NCI-H226 (cell line): ENCODE results near the gene ZMIZ1.

Experiments
- DNase-seq: peaks from one replicate; pipeline ENCODE4 v3.0.0-alpha.2; 2015

The ZMIZ1 gene

DNA sequence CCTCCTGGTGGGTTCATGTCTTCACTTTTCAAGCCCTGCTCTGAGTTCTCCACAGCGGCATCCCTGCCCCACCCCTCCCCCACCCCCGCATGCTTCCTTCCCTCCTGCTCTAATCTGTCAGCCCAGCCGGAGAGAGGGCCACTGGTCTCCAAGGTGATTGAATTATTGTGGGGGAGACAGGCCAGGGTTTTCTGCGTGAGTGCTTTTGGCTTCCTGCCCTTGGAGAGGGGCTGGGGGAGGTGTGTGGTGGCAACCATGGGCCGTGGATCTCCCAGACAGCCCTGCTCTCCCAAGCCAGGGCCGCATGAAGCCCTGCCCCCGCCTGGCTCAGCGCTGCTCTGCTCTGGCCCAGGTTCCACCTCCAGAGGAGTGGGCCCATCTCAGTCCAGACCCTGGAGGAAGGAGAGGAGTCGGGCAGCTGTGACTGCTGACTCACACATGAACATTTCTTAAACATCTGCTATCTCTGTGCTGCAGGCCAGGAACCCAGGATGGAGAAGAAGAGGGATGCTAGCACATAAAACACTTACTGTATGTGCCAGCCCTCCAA is 109.9 kb downstream of the ZMIZ1 start:
- peak; percentile 90 for DNase-seq

DNA sequence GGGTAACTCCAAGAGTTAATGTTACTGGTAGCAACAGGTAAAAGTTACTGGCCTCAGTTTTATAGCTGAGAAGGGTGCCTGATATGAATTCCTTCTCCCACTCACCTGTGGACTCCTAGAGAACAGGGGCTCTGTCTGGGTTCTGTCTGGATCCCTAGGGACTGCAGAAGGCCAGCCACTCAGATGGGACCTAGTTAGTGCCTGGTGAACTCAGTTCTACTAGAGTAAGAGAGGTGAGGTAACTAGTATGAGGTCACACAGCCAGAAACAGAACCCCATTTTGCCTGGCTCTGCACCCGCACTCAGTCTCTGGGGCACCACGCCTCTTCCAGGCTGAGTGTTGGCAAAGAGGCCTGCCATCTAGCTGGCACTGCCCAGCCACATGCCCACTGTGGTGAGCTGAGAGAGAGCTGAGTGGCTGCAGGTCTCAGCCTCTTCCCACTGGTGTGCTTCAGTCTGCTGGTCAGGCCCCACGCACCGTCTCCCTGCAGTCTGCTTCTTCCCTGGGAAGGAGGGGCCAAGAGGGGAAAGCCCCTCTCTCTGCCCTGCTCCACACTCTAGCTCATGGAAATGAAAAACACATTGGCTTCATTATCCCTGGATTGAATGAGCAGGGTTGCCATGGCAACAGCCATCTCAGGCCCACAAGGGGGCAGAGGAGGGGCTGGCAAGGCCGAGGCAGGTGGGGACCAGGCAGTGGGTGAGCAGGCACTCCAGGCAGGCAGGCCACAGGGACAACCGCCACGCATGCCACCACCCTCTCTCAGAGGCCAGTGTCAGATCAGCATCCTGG is 110.6 kb downstream of the ZMIZ1 start:
- no peak for DNase-seq

DNA sequence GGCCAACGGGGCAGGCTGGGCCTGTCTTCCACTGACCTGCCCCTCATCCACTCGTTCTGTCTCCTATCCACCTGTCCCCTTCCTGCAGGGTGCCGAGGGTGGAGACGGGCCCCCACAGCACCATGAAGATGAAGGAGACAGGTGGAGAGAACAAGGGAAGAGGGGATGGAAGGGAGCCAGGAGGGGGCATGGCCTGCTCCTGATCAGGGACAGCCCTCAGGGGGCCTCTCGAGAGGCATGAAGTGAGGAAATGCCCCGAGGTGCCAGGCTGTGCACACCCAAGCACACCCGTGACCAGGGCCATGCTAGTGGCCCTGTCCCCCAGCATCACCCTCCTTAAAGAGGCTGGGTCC is 111.2 kb downstream of the ZMIZ1 start:
- DNase-seq, result no peak

DNA sequence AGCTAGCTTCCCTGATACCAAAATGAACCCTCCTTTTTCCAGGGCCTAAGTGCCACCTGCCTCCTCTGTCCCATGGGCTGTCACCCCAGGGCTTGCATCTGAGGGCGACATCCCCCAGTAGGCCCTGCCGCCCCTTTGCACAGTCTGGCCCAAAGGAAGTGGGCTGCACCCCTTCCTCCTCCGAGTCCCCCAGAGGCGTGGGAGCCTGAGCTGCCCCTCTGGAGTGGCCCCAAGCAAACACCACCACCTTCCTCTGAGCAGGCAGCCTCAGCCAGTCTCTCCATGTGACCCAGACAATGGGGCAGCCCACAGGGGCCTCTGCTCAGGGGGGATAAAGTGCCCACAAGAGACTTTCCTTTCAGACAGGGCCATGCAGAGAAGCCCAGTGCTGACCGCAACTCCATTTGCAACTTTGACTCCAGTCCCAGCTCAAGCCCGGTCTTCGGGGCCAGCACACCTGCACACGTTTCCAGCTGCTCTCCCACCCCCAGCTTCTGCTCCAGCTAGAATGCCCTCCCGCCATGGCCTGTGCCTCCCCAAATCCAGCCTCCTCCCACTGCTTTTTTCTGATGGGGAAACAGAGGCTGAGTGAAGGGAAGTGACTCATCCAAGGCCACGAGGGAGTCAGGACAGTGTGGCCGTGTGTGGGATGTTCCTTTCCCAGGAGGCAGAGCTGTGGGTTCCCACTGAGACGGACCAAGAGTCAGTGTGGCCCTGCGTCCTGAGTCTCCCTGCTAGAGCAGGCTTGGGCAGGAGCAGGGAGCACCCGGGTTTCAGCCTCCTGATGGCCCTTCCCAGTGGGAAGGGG is 111.9 kb downstream of the ZMIZ1 start:
- DNase-seq, result no peak

DNA sequence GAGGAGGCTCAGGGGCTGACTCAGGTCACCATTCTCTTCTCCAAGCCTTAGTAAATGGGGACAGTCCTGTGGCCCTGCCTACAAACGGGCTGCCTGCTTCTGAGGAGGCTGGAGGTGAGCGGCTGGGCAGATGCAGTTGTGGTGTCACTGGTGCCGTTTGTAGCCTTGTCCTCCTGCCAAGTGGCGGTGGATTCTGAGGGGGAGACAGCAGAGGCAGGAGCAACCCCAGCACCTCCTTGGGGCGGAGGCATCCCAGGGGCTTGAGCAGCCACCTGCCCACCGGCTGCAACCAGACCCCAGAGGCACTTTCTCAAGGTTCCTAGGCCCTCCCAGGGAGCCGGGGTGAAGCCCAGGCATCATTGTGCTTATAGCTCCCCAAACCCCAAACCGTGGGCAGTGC is 112.5 kb downstream of the ZMIZ1 start:
- no peak for DNase-seq

DNA sequence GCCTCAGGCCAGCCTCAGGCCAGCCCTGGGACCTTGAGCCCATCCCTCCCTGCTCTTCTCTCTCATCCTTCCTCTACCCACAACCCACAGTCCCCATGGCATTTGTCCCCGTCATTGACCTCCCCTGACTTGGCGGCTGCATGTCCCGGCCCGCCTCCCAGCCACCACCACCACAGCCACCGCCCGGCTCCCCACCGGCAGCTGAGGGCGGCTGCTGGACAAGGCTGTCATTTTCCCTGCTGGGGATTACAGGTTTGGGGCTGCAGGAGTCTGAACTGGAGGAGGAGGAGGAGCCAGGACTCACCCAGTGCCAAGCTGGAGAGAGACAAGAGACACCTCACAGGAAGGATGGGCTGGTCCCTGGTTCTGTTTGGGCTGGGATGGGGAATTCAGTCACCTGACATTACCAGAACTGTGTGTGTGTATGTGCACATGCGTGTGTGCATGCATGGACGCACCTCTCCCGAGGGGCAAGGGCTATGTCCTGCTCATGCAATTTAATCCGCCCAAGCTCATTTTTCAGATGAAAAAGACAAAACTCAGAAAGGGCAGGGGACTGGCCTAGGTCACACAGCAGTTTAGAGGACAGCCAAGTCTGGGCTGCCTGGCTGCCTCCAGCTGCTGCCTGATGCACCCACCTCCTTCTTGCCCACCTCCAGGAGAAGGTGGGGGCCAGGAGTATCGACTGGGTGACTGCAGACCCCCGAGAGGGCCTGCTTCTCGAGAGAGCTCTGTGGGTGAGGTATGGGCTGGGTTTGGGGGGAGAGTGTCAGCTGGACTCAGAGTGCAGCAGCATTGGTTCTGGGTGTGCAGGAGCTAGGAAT is 113.1 kb downstream of the ZMIZ1 start:
- DNase-seq, result no peak

DNA sequence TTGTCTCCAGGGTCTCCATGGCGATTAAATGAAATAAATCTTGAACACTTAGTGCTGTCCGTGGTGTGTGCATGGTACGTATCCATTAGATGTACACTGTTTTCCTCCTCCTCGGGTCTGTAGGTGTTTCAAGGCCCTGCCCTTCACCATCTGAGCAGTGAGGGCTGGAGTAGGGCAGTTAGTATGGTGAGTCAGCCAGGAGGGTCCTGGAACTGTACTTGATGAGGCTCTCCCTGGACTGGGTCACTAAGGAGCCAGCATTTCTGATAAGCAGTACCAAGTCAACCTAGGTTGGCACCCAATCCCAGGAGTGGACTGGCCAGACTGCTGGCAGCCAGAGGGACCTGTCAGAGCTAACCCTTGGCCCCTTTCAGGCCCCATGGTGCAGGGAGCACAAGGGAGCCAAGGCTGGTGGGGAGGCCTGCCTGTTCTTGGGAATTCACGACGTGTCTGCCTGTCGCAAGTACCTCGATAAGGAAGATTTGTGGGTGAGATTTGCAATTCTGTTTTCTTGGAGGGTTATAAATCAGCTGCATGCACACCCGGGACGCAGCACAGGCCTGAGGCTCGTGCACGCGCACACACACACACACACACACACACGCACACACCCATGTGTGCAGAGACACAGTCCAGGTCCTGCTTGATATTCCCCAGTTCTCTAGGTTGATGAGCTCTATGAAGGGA is 114.2 kb downstream of the ZMIZ1 start:
- DNase-seq, result peak; percentile 11

DNA sequence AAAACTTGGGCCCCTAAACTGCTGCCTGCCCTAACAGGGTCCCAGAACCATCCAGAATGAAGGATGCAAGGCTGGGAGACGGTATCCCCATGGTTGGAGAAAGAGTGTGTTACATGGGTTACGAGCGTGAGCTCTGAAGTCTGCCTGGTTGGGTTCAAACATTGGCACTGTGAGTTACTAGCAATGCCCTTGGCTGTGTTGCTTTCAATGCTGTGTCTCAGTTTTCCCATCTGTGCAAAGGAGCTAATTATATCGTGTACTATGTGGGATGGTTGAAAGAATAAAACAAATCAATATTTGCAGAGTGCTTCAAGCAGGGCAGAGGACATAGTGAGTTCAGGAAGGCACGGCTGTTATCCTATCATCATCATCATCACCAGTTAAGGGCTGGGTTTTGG is 114.7 kb downstream of the ZMIZ1 start:
- no peak for DNase-seq

DNA sequence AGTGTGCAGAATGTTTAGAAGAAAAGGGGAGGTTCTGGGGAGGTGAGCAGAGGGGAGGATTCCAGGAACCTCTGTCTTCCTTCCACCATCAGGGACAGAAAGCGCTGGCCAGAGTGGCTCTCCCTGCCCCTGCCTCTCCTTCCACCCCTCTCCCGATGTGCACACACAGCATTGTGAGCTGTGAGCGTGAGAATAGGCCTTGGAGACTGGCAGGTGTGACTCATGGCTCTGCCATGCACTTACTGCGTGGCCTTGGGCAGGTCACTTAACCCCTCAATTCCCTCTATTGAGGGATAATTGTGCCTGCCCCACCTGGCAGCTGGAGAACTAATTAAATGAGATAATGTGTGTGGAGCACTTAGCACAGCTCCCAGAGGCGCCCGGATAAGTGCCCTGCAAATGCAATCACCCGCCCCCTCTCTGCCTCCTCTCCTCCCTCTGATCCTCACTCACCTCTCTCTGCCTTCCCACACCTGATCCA is 115.4 kb downstream of the ZMIZ1 start:
- DNase-seq, result peak; percentile 85

DNA sequence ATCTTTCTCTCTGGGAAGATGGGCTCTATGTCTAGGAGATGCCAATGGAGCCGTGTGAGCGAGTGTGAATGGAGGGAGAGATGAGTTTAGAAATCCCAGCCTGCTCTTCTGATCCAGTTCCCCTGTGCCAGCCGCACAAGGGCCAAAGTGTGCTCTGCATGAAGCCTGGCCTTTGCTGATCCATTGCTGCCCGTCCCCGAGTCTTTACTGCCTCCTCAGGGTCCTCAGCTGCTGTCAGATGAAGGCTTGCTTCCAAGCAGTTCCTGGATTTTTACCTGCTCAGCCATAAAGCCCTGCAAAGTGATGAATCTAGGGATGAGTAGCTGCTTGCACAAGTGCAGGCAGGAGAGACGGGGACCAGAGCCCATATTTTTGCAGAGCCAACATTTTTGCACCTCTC is 115.9 kb downstream of the ZMIZ1 start:
- DNase-seq, result no peak

DNA sequence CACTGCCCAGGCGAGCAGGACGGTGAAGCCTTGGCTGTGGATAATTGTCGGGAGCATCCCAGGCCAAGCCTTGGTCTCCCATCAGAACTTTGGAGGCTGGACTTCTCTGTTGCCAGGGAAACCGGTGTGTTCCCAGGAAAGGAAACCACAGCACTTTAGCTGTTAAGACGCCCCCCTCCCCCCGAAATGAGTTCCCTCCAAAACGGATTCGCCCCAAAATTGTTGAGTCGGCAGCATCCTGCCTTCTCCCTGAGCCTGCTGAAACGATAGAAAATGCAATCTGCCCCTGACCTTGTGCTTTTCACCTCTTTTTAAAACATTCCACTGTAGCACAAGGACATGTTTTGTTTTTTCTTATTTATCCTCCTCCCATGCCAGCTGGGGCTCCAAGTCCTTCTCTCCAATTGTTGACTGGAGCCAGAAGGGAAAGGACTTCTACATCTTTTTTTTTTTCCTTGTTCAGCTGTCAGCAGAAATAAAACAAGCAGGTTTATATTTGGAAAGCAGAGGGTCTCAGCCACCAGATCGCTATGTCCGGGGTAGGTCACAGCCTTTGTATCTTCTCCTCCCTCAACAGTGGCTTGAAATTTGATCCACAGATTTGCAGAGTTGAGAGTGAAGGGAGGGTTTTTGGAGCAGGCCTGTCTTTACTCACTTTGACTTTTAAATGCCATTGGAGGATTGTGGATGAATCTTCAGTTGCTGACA is 116.5 kb downstream of the ZMIZ1 start:
- DNase-seq, result no peak

DNA sequence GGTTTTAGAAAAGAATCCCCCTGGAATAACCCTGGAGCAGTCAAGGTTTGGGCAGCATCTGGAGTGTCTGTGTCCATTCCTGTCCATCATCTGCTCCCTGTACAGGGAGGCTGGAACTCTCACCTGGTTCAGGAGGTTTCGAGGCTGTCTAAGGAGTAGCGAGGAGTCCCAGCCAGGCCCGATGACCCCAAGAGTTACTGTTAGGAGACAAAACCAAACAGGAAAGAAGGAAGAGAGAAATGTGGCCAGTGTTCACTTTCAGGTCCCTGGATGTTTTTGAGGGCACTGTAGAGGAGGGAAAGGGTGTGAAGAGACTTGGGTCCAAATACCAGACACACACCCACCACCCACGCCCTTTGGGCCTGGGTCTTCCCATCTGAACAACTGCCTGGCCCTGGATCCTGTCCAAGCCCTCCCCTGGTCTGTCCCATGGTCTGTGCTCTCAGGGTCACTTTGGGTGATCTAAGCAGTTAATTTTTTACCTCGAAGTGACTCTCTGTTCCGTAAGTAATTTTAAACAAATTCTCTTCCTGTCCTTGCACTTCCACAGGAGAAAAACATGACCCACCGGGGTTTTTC is 117.1 kb downstream of the ZMIZ1 start:
- no peak for DNase-seq

DNA sequence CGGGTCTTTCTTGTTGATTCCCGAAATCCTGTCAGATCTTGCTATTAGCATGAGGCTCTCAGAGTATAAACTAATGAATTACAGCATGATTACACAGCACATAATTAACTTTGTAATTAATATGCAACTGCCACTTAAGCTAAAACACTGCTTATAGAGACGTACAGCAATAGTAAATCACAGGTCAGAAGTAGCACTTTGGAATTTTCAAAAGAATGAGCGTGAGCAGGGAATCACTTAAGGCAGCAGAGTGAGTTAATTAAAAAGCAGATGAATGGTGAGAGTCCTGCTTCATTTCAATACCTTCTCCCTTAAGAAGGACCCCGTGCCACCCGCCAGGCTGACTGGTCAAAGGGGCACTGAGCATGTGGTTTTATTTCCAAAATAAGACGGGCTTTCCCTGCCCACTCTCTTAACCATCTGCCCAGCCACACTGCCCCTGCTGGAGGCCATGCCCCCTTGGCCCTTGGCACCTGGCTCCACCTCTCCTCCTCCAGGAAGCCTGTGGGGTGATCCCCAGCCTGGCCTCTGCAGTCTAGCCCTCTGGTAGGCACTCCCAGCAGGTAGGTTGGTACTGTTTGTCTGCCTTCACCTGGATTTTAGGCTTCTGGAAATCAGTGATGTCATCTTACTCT is 117.8 kb downstream of the ZMIZ1 start:
- DNase-seq, result no peak

DNA sequence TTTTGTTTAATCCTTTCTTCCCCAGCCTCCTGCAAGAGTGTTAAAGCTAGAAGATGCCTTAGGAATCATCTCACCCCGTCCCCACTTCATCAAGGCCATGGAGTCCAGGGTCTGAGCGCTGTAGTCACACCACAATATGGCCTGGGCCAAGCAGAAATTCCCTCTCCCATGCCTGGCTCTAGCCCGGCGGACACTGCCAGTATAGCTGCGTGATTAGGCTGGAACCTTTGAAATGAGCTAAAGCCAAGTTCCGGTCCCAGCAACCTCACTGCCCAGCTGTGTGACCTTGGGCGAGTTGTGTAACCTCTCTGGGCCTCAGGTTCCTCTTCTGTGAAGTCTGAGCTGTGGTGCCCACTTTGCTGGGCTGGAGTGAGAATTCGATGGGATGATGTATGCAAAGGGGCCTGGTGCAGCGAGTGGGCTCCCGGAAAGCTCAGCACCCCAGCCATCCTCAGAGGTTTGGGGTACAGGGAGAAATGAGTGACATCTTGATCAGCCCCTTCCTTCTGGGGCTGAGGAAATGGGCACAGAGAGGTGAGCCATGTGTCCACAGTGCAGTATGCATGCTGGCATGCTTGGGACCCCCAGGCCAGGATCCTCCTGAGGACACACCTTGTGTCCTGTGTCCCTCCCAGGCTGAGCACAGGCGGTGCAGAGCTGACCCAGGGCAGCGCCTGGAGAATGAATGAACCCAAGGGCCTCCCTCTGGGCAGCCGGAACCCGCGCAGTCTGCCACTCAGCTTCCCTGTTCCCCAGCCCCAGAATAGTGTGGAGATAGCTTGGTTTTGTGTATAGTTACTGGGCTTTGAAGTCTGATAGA is 118.6 kb downstream of the ZMIZ1 start:
- no peak for DNase-seq

DNA sequence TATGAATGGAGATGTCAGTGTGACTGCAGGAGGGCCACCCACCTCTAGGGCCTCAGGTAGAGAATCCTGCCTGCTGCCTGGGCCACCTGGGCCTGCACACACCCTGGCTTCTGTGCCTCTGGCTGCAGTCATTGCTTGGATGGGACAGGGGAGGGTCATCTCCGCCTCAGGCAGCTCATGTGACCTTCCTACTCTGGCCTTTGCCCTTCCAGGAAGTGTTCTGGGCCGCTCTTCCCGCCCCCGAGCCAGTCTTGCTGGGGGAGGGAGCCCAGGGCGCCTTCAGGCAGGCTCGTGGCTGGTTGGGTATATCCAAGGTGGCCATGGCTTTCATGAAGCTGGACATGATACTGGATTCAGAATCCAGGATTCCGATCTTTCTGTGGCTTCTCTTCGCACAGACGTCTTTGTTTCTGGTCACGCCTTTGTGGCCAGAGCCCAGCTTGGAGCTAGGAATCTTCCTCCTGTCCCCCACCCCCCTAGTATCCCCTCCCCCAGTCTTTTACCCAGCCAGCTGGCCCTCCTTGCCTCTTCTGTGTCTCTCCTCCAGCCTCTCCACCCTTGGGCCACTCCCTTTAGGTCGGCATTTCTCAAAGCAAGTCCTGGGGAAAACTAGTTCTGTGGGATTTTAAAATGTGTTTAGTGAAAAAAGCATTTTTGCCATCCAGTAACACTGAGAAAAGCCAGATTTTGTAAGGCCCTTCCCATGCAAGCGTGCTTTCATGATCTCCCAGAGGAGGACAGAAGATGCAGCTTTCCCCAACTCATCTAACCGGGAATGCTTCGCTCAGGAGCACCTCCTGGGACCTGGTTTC is 119.6 kb downstream of the ZMIZ1 start:
- DNase-seq, result no peak

DNA sequence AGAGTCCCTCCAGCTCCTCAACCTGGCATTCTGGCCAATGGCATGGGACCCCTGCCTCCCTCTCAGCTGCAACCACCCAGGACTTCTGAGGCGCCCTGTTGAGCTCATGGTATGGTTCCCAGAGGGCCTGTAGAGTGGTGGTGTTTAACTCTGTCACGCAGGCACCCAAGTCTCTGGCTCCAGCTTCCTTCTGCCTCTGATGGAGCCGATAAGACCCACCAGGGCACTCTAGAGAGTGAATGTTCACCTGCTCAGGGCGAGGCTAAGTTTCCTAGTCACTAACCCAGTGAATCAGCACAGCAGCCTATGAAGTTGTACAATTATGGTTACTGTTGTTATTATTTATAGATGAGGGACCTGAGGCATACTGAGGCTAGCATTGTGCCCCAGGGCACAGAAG is 120.4 kb downstream of the ZMIZ1 start:
- no peak for DNase-seq

DNA sequence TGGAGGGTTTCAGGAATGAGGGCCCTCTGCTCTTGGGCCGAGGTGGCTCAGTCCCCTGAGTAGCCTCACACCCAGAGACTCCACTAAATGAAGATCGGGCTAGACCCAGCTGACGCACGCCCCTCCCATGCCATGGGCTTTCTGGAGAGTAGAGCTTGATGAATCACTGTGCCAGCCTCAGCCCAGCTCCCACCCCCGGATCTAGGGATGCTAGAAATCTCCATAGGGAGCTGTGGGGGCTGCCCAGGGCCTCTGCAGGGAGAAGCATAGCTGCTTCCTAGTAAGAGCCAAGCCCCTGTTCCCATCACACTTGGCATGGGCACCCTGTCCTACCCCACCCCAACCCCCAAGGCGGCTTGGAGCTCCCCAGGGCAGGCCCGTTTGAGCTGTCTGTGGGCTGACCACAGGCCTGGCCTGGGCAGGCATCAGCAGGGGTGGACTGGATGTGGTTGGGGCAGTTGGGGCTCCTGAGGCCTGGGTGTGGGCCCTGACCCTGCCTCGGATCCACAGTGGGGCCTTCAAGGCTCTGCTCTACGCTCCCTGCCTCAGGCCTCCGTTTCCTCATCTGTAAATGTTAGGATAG is 121.2 kb downstream of the ZMIZ1 start:
- DNase-seq, result peak; percentile 82

DNA sequence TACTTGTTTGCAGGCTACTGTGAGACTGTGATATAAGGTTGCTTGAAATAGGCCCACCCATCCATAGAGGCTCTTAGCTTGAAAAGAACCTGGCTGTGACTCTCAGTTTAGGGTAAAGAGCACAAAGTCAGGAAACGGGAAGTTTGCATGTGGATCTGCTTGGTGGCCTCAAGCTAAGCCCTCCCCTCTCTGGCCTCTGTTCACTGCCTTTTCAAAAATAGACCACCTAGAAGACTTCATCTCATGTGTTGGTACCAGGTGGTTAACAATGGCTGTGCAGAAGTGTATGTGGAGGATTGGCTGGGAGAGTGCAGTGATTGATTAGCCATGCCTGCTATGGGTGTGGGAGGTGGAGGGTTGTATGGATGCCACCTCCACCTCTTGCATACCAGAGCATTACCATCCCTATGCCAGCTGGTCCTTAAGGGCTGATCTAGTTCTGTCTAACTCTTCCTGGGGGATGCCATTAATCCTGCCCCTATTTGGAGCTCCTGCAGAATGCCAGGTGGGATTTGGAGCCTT is 122.0 kb downstream of the ZMIZ1 start:
- no peak for DNase-seq
